Measurements from ENCODE around the gene ART1.

DNA sequence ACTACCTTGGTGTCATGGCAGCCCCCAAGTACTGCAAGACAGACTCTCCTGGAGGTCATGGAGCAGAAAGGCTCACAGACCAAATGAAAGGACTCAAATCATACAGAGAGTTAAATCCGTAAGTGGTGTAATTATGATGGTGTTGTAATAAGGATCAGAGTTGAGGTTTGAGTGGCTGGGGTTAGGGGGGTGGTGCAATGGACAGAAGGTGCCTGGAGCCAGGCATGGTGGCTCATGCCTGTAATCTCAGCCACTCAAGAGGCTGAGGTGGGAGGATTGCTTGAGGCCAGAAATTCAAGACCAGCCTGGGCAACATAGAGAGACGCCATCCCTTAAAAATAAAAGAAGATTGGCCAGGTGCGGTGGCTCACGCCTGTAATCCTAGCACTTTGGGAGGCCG, 21.8 kb upstream of the ART1 start:
- TF ChIP-seq, protein P1, sequence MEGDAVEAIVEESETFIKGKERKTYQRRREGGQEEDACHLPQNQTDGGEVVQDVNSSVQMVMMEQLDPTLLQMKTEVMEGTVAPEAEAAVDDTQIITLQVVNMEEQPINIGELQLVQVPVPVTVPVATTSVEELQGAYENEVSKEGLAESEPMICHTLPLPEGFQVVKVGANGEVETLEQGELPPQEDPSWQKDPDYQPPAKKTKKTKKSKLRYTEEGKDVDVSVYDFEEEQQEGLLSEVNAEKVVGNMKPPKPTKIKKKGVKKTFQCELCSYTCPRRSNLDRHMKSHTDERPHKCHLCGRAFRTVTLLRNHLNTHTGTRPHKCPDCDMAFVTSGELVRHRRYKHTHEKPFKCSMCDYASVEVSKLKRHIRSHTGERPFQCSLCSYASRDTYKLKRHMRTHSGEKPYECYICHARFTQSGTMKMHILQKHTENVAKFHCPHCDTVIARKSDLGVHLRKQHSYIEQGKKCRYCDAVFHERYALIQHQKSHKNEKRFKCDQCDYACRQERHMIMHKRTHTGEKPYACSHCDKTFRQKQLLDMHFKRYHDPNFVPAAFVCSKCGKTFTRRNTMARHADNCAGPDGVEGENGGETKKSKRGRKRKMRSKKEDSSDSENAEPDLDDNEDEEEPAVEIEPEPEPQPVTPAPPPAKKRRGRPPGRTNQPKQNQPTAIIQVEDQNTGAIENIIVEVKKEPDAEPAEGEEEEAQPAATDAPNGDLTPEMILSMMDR (IDR thresholded peaks at IDR 0.05; ENCODE audit: extremely low read depth in 1 of 2, insufficient read depth in 1 of 2, low read depth in 1 of 2, low read length in 2 of 2), result no peak
- no peak for TF ChIP-seq POLR2A (IDR thresholded peaks at IDR 0.05; ENCODE audit: low read depth, low read length)

All from endothelial cell of umbilical vein (primary cell).